Stomach (tissue), 4 donors: Measurements from ENCODE around the gene WTAP.

Source experiments
- EP300 ChIP-seq: sonication (generic); formaldehyde crosslinking; IDR thresholded peaks from one replicate; pipeline ENCODE4 v1.6.1; 2017; ENCODE audit warnings: antibody characterized with exemption
- POLR2A ChIP-seq, 4 donors: fragments of 450-650 bp; IDR thresholded peaks; one replicate each; pipeline ENCODE4 v1.6.1; 2016; ENCODE audit warnings: antibody characterized with exemption in 4 of 4, control low read depth in 2 of 4, mild to moderate bottlenecking in 1 of 4, moderate library complexity in 1 of 4
- POLR2AphosphoS5 ChIP-seq, 3 donors: sonication (generic); formaldehyde crosslinking; IDR thresholded peaks; one replicate each; pipeline ENCODE4 v1.6.1; 2016; ENCODE audit warnings: antibody characterized with exemption in 3 of 3
- TF ChIP-seq, protein P1 (sequence below), 7 experiments: fragments of 450-650 bp in 4 of 7; fragments of 200-600 bp in 3 of 7; sonication (generic) in 3 of 7; IDR thresholded peaks; one replicate each; pipeline ENCODE4 v1.5.1; 2016 to 2019; ENCODE audit warnings: antibody characterized with exemption in 7 of 7, control low read depth in 2 of 7, mild to moderate bottlenecking in 1 of 7

DNA sequence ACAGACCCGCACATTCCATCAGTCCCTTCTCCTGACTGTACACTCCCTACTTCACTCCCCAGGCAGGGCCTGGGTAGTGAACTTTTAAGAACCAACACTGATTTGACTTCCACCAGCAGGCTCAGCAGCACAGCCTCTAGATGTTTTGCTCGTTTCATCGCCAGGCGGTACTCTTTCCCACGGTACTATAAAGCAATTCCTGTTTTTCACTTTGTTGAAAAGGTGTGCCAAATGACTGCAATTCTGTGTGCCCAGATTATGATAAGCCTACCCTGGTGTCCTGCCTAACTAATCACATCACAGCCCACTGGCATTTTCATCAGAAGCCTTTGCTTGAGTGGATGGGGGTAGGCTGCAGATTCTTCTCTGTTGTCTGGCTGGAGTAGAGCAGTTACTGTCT lies 12.9 kb upstream of the WTAP start:
- TF ChIP-seq, protein P1, sequence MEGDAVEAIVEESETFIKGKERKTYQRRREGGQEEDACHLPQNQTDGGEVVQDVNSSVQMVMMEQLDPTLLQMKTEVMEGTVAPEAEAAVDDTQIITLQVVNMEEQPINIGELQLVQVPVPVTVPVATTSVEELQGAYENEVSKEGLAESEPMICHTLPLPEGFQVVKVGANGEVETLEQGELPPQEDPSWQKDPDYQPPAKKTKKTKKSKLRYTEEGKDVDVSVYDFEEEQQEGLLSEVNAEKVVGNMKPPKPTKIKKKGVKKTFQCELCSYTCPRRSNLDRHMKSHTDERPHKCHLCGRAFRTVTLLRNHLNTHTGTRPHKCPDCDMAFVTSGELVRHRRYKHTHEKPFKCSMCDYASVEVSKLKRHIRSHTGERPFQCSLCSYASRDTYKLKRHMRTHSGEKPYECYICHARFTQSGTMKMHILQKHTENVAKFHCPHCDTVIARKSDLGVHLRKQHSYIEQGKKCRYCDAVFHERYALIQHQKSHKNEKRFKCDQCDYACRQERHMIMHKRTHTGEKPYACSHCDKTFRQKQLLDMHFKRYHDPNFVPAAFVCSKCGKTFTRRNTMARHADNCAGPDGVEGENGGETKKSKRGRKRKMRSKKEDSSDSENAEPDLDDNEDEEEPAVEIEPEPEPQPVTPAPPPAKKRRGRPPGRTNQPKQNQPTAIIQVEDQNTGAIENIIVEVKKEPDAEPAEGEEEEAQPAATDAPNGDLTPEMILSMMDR (IDR thresholded peaks at IDR 0.05): no peak
- TF ChIP-seq POLR2A (IDR thresholded peaks at IDR 0.05): no peak
- TF ChIP-seq POLR2AphosphoS5 (IDR thresholded peaks at IDR 0.05): no peak
- TF ChIP-seq EP300: no peak
